ENCODE measurements around the gene MFAP4. TPM values are rescaled to one million over a fixed set of nuclear protein-coding genes. Genes with fewer than 3 reads are reported as not detected.

MFAP4 gene
- polyA plus RNA-seq, 1 donor from 2014 or later, result not detected

DNA sequence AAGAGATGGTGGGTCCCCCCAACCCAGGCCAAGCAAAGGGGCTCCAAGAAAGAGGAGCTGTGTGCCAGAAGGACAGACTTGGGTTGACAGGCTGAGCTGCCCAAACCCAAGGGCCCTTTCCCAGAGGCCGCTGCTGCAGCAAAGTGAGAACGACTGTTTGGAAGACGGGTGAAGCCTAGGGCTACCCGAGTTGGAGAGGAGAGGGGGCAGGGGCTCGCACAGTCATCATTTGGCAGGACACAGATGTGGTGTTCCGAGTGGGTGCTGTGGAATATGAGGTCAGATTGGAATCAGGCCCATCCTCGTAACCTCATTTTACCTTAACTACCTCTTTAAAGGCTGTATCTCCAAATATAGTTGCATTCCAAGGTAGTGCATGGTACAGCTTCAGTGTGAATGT, 5.3 kb upstream of the MFAP4 start:
- no peaks in the 10 kb centered on the region for H3K9me2 ChIP-seq (ENCODE audit: insufficient read depth, low read length)
- no peaks in the 10 kb centered on the region for H4K20me1 ChIP-seq (ENCODE audit: insufficient read depth)
- H3K9ac ChIP-seq (ENCODE audit: low read length), result no peak overlapping the region
- H3K9me3 ChIP-seq (ENCODE audit: low read length), result no peaks in the 10 kb centered on the region
- no peaks in the 10 kb centered on the region for H3F3A ChIP-seq (ENCODE audit: insufficient read depth, low read length, poor library complexity, severe bottlenecking)
- no peak overlapping the region for H2AFZ ChIP-seq (ENCODE audit: low read depth, low read length)
- TF ChIP-seq TAF1 (IDR thresholded peaks at IDR 0.05; ENCODE audit: low read depth) (no peak), SMC3 (conservative IDR thresholded peaks at IDR 0.05; ENCODE audit: poor library complexity) (no peak), MXI1 (conservative IDR thresholded peaks at IDR 0.05; ENCODE audit: poor library complexity, severe bottlenecking) (no peak), EZH2 (IDR thresholded peaks at IDR 0.05; ENCODE audit: borderline replicate concordance, insufficient read depth, low read length, poor library complexity, severe bottlenecking) (no peak), POLR2AphosphoS5 (IDR thresholded peaks at IDR 0.05) (no peak), EP300 (conservative IDR thresholded peaks at IDR 0.05; ENCODE audit: poor library complexity, severe bottlenecking) (no peak), RAD21 (conservative IDR thresholded peaks at IDR 0.05) (no peak)
- TF ChIP-seq, protein P1, sequence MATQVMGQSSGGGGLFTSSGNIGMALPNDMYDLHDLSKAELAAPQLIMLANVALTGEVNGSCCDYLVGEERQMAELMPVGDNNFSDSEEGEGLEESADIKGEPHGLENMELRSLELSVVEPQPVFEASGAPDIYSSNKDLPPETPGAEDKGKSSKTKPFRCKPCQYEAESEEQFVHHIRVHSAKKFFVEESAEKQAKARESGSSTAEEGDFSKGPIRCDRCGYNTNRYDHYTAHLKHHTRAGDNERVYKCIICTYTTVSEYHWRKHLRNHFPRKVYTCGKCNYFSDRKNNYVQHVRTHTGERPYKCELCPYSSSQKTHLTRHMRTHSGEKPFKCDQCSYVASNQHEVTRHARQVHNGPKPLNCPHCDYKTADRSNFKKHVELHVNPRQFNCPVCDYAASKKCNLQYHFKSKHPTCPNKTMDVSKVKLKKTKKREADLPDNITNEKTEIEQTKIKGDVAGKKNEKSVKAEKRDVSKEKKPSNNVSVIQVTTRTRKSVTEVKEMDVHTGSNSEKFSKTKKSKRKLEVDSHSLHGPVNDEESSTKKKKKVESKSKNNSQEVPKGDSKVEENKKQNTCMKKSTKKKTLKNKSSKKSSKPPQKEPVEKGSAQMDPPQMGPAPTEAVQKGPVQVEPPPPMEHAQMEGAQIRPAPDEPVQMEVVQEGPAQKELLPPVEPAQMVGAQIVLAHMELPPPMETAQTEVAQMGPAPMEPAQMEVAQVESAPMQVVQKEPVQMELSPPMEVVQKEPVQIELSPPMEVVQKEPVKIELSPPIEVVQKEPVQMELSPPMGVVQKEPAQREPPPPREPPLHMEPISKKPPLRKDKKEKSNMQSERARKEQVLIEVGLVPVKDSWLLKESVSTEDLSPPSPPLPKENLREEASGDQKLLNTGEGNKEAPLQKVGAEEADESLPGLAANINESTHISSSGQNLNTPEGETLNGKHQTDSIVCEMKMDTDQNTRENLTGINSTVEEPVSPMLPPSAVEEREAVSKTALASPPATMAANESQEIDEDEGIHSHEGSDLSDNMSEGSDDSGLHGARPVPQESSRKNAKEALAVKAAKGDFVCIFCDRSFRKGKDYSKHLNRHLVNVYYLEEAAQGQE (IDR thresholded peaks at IDR 0.05; ENCODE audit: borderline replicate concordance), result no peak
- TF ChIP-seq, protein P2, sequence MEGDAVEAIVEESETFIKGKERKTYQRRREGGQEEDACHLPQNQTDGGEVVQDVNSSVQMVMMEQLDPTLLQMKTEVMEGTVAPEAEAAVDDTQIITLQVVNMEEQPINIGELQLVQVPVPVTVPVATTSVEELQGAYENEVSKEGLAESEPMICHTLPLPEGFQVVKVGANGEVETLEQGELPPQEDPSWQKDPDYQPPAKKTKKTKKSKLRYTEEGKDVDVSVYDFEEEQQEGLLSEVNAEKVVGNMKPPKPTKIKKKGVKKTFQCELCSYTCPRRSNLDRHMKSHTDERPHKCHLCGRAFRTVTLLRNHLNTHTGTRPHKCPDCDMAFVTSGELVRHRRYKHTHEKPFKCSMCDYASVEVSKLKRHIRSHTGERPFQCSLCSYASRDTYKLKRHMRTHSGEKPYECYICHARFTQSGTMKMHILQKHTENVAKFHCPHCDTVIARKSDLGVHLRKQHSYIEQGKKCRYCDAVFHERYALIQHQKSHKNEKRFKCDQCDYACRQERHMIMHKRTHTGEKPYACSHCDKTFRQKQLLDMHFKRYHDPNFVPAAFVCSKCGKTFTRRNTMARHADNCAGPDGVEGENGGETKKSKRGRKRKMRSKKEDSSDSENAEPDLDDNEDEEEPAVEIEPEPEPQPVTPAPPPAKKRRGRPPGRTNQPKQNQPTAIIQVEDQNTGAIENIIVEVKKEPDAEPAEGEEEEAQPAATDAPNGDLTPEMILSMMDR (IDR thresholded peaks at IDR 0.05; ENCODE audit: poor library complexity, severe bottlenecking), result no peak
- no peaks in the 10 kb centered on the region for H3K79me2 ChIP-seq (replicated peaks; ENCODE audit: insufficient read depth, low read length)
- H3K27me3 ChIP-seq (ENCODE audit: insufficient read depth, low read depth, low read length), result no peaks in the 10 kb centered on the region
- no peak overlapping the region for H3K27ac ChIP-seq (ENCODE audit: low read length)
- no peaks in the 10 kb centered on the region for H3K36me3 ChIP-seq (ENCODE audit: insufficient read depth, low read length)
- H3K4me2 ChIP-seq (ENCODE audit: low read length), result no peak overlapping the region
- no peak overlapping the region for H3K4me3 ChIP-seq (ENCODE audit: low read length)

DNA sequence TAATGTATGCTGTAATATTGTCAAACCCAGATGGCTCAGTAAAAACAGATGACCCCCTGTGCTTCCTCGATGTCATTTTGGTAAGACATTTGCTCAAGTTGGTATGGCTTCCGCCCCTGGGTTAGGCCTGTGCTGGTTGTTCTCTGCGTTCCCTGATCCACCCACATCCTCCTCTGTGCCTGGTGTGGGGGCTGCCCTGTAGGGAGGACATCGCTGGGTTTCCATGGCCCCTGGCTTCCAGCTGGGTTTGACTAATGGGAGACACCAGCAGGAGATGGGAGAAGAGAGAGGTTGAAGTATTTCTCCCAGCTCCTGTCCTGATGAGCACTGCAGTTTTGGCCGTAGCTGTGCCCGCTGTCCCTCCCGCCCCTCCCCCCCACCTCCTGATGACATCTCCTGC, 4.4 kb upstream of the MFAP4 start:
- no peaks in the 10 kb centered on the region for H3K79me2 ChIP-seq (replicated peaks; ENCODE audit: insufficient read depth, low read length)
- H3F3A ChIP-seq (ENCODE audit: insufficient read depth, low read length, poor library complexity, severe bottlenecking), result no peaks in the 10 kb centered on the region
- no peaks in the 10 kb centered on the region for H3K27me3 ChIP-seq (ENCODE audit: insufficient read depth, low read depth, low read length)
- H3K4me2 ChIP-seq (ENCODE audit: low read length), result no peak overlapping the region
- H3K36me3 ChIP-seq (ENCODE audit: insufficient read depth, low read length), result no peaks in the 10 kb centered on the region
- H3K4me3 ChIP-seq (ENCODE audit: low read length), result no peak overlapping the region
- no peak overlapping the region for H3K9ac ChIP-seq (ENCODE audit: low read length)
- no peaks in the 10 kb centered on the region for H3K9me2 ChIP-seq (ENCODE audit: insufficient read depth, low read length)
- no peak overlapping the region for H2AFZ ChIP-seq (ENCODE audit: low read depth, low read length)
- no peaks in the 10 kb centered on the region for H3K9me3 ChIP-seq (ENCODE audit: low read length)
- H3K27ac ChIP-seq (ENCODE audit: low read length), result no peak overlapping the region
- H4K20me1 ChIP-seq (ENCODE audit: insufficient read depth), result no peaks in the 10 kb centered on the region
- no peak for TF ChIP-seq TAF1 (IDR thresholded peaks at IDR 0.05; ENCODE audit: low read depth)
- no peak for TF ChIP-seq POLR2AphosphoS5 (IDR thresholded peaks at IDR 0.05)
- TF ChIP-seq SMC3 (conservative IDR thresholded peaks at IDR 0.05; ENCODE audit: poor library complexity), result no peak
- TF ChIP-seq, protein P1 (IDR thresholded peaks at IDR 0.05; ENCODE audit: borderline replicate concordance), result no peak
- TF ChIP-seq EP300 (conservative IDR thresholded peaks at IDR 0.05; ENCODE audit: poor library complexity, severe bottlenecking), result no peak

All from neural cell (in vitro differentiated cells).